ENCODE measurements around the gene WDCP. TPM values are rescaled to one million over a fixed set of nuclear protein-coding genes. Genes with fewer than 3 reads are reported as not detected.

The WDCP gene
- total RNA-seq, 1 donor: 14.7 TPM

DNA sequence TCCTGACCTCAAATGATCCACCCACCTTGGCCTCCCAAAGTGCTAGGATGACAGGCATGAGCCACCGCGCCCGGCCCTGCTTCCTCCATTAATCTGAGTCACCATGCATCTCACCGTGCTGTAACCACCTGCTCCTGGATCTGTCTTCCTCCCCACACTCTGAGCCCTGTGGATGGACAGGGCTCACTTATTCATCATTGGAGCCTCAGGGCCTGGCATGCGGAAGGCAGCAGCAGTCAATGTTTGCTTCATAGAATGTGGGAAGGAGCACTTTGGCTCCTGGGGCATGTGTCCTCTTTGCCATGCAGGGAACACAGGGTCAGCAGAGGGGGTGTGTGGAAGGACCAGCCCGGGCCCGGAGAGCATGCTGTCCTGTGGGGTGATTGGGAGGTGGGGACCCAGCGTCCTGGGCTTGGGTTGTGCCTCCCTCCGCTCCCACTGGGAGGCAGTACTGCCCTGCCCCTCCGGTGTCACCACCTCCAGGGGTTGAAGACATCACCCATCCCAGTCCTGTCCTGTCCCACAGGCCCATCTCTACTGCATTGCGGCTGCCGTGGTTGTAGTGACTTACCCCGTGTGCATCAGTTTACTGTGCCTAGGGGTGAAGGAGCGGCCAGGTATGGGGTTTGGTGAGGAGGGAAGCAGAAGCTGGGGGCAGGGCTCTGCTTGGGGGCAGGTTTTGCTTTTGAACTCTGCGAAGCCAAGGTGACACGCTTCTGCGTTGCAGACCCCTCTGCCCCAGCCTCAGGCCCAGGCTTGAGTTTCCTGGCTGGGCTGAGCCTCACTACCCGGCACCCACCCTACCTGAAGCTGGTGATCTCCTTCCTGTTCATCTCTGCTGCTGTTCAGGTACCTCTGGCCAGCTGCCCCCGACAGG lies 25.8 kb downstream of the WDCP start:
- no peak for DNase-seq (ENCODE audit: low read depth)
- TF ChIP-seq, protein P1, sequence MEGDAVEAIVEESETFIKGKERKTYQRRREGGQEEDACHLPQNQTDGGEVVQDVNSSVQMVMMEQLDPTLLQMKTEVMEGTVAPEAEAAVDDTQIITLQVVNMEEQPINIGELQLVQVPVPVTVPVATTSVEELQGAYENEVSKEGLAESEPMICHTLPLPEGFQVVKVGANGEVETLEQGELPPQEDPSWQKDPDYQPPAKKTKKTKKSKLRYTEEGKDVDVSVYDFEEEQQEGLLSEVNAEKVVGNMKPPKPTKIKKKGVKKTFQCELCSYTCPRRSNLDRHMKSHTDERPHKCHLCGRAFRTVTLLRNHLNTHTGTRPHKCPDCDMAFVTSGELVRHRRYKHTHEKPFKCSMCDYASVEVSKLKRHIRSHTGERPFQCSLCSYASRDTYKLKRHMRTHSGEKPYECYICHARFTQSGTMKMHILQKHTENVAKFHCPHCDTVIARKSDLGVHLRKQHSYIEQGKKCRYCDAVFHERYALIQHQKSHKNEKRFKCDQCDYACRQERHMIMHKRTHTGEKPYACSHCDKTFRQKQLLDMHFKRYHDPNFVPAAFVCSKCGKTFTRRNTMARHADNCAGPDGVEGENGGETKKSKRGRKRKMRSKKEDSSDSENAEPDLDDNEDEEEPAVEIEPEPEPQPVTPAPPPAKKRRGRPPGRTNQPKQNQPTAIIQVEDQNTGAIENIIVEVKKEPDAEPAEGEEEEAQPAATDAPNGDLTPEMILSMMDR (IDR thresholded peaks at IDR 0.05; ENCODE audit: insufficient read depth, low read depth, low read length): peak; percentile 43
- H3K4me3 ChIP-seq (ENCODE audit: low read depth, low read length): no peak overlapping the region

DNA sequence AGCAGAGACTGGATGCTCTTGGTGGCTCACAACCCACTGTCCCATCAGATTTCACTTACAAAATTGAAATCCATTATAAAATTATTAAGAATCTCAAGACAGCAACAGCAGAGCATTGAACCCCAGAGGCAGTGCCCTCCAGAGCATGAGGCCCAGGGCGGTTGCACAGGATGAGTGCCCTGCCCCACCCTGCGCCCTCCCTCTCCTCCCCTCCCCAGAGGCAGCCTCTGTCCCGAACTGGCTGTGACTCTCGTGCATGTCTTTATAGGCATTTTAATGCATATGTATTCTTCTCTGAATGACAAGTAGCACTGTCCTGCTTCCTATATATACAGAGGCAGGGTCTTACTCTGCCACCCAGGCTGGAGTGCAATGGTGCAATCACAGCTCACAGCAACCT lies 26.9 kb downstream of the WDCP start:
- no peak for DNase-seq (ENCODE audit: low read depth)

DNA sequence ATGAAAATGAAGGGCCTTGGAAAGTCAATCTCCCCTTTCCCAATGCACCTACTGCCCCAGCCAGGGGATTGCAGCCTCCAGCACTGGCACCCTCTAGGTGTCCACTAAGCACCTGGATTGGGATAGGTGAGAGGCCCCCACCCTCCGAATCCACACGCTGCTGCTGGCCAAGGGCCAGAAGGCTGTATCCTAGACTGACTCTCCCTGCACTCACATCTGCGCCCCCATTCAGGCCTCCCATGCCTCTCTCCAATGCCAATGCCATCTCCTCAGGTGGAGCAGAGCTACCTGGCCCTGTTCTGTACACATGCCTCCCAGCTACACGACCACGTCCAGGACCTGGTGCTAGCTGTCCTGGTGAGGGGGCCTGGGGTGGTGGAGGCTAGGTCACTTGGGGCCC lies 27.5 kb downstream of the WDCP start:
- no peak overlapping the region for H3K4me3 ChIP-seq (ENCODE audit: low read depth, low read length)
- no peak for DNase-seq (ENCODE audit: low read depth)
- TF ChIP-seq, protein P1 (IDR thresholded peaks at IDR 0.05; ENCODE audit: insufficient read depth, low read depth, low read length): no peak

More for the DNA sequence above, 26.9 kb downstream of the WDCP start:
- H3K4me3 ChIP-seq (ENCODE audit: low read depth, low read length): no peak overlapping the region
- TF ChIP-seq, protein P1 (IDR thresholded peaks at IDR 0.05; ENCODE audit: insufficient read depth, low read depth, low read length): no peak

DNA sequence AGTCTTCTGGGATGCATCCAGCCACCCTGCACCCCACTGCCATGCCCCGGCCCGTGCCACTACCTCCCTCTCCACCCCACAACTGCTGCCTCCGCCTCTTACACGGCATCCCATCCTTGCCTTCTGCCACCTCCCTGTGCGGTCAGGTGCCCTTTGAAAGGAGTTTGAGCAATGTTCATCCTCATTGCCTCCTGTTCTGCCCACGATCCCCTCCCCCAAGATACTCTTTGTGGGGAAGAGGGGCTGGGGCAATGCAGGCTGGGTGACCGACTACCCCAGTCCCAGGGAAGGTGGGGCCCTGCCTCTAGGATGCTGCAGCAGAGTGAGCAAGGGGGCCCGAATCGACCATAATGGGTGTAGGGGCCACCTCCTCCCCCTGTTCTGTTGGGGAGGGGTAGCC lies 28.9 kb downstream of the WDCP start:
- no peak for DNase-seq (ENCODE audit: low read depth)
- TF ChIP-seq, protein P1 (IDR thresholded peaks at IDR 0.05; ENCODE audit: insufficient read depth, low read depth, low read length): no peak

DNA sequence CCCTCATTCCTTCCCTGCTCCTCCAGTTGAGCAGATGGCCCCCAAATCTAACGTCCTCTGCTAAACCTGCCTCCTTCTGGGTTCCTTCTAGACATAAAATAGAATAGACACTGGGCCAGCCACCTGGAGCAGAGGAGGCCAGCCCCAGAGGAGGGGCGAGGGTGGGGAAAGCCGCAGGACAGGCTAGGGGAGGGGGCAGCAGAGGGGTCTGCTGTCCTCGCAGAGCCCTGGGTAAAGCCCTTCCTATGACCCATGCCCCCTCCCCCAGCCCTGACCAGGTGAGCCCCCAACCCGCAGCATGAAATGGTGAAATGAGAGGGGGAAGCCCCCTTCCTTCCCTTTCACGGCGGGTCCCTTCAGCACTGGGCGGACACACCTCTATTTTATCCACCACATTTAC lies 29.5 kb downstream of the WDCP start:
- TF ChIP-seq, protein P1 (IDR thresholded peaks at IDR 0.05; ENCODE audit: insufficient read depth, low read depth, low read length): no peak
- DNase-seq (ENCODE audit: low read depth): no peak
- no peak overlapping the region for H3K4me3 ChIP-seq (ENCODE audit: low read depth, low read length)

More for the DNA sequence above, 28.9 kb downstream of the WDCP start:
- H3K4me3 ChIP-seq (ENCODE audit: low read depth, low read length): no peak overlapping the region

DNA sequence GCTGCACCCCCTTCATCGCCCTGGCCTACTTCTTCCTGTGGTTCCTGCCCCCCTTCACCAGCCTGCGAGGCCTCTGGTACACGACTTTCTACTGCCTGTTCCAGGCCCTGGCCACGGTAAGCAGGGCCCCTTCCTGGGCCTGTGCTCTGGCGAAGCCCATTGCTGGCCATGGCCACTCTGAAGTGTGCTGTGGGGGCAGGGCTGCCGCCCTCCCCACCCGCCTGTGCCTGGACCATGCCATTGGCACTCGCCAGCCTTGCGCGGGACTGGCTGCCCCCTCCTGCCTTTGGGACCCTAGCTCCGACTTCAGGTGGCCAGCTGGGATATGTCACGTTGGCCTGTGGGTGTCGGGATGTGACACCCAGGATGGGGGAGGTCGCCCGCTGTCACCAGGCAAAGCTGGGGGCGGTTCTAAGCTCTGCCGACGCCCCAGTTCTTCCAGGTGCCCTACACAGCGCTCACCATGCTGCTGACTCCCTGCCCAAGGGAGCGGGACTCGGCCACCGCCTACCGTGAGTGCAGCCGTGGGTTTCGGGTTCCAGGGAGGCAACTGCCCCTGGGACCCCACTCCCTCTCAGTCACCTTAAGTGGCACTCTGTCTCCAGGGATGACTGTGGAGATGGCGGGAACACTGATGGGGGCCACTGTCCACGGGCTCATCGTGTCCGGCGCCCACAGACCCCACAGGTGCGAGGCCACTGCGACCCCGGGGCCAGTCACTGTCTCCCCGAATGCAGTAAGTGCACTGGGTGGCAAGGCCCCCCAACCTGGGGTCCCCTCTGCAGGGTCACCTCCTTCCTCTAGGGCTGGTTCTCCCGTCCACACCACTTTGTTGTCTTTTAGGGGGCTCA lies 30.1 kb downstream of the WDCP start:
- no peak for DNase-seq (ENCODE audit: low read depth)
- TF ChIP-seq, protein P1 (IDR thresholded peaks at IDR 0.05; ENCODE audit: insufficient read depth, low read depth, low read length): no peak

More for the DNA sequence above, 30.1 kb downstream of the WDCP start:
- no peak overlapping the region for H3K4me3 ChIP-seq (ENCODE audit: low read depth, low read length)

All from fibroblast of villous mesenchyme (primary cell).